Measurements from ENCODE around the gene TNRC6C. TPM values are rescaled to one million over a fixed set of nuclear protein-coding genes. Genes with fewer than 3 reads are reported as not detected.
A peak's percentile ranks its signal among the peaks of the same experiment; 100 is the strongest.

The TNRC6C gene
- total and polyA plus RNA-seq, 2 experiments from 2014 or later: 4.2 to 5.6 TPM

GRCh38 chr17:77952368-77952767, 6.1 kb upstream of the TNRC6C start:
- Histone ChIP-seq H3K79me2 (no peaks in the 10 kb centered on the region), H3K4me2 (no peak overlapping the region), H3K4me1 (ENCODE audit: insufficient read depth) (peaks cover 4% of the 10 kb centered on the region), H3K27me3 (peaks cover 24% of the 10 kb centered on the region), H2AFZ (no peak overlapping the region), H4K20me1 (ENCODE audit: insufficient read depth, poor library complexity, severe bottlenecking) (no peaks in the 10 kb centered on the region), H3K27ac (no peak overlapping the region), H3K36me3 (replicated peaks; ENCODE audit: insufficient read depth, low read depth) (no peaks in the 10 kb centered on the region), H3K4me3 (no peak overlapping the region), H3K9me3 (ENCODE audit: low read depth) (no peaks in the 10 kb centered on the region), H3K9me2 (replicated peaks; ENCODE audit: insufficient read depth) (no peaks in the 10 kb centered on the region)
- TF ChIP-seq EZH2phosphoT487 (IDR thresholded peaks at IDR 0.05; ENCODE audit: low read depth, severe bottlenecking, unreplicated experiment) (no peak), CTCF (IDR thresholded peaks at IDR 0.05; ENCODE audit: poor library complexity) (no peak), EZH2 (IDR thresholded peaks at IDR 0.05; ENCODE audit: borderline replicate concordance) (no peak)
- no peak for DNase-seq (ENCODE audit: low spot score)
- WGBS (ENCODE audit: low lambda C conversion rate, missing lambda C conversion rate): 86% methylated on average over 5 of the region's 5 CpGs

- TF ChIP-seq EZH2 (IDR thresholded peaks at IDR 0.05; ENCODE audit: borderline replicate concordance) (no peak), EZH2phosphoT487 (IDR thresholded peaks at IDR 0.05; ENCODE audit: low read depth, severe bottlenecking, unreplicated experiment) (no peak), CTCF (IDR thresholded peaks at IDR 0.05; ENCODE audit: poor library complexity) (no peak)
- Histone ChIP-seq H2AFZ (peak overlapping the region; percentile 72), H3K79me2 (peaks cover 31% of the 10 kb centered on the region), H4K20me1 (ENCODE audit: insufficient read depth, poor library complexity, severe bottlenecking) (peaks cover 29% of the 10 kb centered on the region), H3K4me1 (ENCODE audit: insufficient read depth) (peaks cover 13% of the 10 kb centered on the region), H3K4me2 (peak overlapping the region; percentile 96), H3K36me3 (replicated peaks; ENCODE audit: insufficient read depth, low read depth) (no peaks in the 10 kb centered on the region), H3K9me3 (ENCODE audit: low read depth) (no peaks in the 10 kb centered on the region), H3K4me3 (peak overlapping the region; percentile 79), H3K27ac (peak overlapping the region; percentile 45), H3K9me2 (replicated peaks; ENCODE audit: insufficient read depth) (no peaks in the 10 kb centered on the region), H3K27me3 (peaks cover 19% of the 10 kb centered on the region)
- WGBS (ENCODE audit: low lambda C conversion rate, missing lambda C conversion rate): 23% methylated on average over 24 of the region's 24 CpGs
- DNase-seq (ENCODE audit: low spot score): peak; percentile 20
Measured at GRCh38 chr17:77957235-77957856, 1.2 kb upstream of the TNRC6C start.

- WGBS (ENCODE audit: low lambda C conversion rate, missing lambda C conversion rate): 0% methylated on average over 8 of the region's 79 CpGs
- no peak overlapping the region for H2AFZ ChIP-seq
- H3K9me2 ChIP-seq (replicated peaks; ENCODE audit: insufficient read depth): no peaks in the 10 kb centered on the region
- H3K27me3 ChIP-seq: peaks cover 15% of the 10 kb centered on the region
- H3K4me1 ChIP-seq (ENCODE audit: insufficient read depth): peaks cover 13% of the 10 kb centered on the region
- TF ChIP-seq EZH2 (IDR thresholded peaks at IDR 0.05; ENCODE audit: borderline replicate concordance): no peak
- H3K9me3 ChIP-seq (ENCODE audit: low read depth): no peaks in the 10 kb centered on the region
- no peak overlapping the region for H3K4me2 ChIP-seq
- no peak overlapping the region for H3K27ac ChIP-seq
- H4K20me1 ChIP-seq (ENCODE audit: insufficient read depth, poor library complexity, severe bottlenecking): peaks cover 35% of the 10 kb centered on the region
- DNase-seq (ENCODE audit: low spot score): no peak
- H3K4me3 ChIP-seq: no peak overlapping the region
- no peaks in the 10 kb centered on the region for H3K36me3 ChIP-seq (replicated peaks; ENCODE audit: insufficient read depth, low read depth)
- peaks cover 44% of the 10 kb centered on the region for H3K79me2 ChIP-seq
Measured at GRCh38 chr17:77958716-77959125, 218 bp downstream of the TNRC6C start.

GRCh38 chr17:77959126-77959925, 823 bp downstream of the TNRC6C start:
- H3K9me2 ChIP-seq (replicated peaks; ENCODE audit: insufficient read depth): no peaks in the 10 kb centered on the region
- H3K27ac ChIP-seq: no peak overlapping the region
- 1% methylated on average over 83 of the region's 92 CpGs for WGBS (ENCODE audit: low lambda C conversion rate, missing lambda C conversion rate)
- H3K79me2 ChIP-seq: peaks cover 50% of the 10 kb centered on the region
- H3K4me2 ChIP-seq: peak overlapping the region; percentile 84
- H3K9me3 ChIP-seq (ENCODE audit: low read depth): no peaks in the 10 kb centered on the region
- no peaks in the 10 kb centered on the region for H3K36me3 ChIP-seq (replicated peaks; ENCODE audit: insufficient read depth, low read depth)
- no peak for TF ChIP-seq EZH2 (IDR thresholded peaks at IDR 0.05; ENCODE audit: borderline replicate concordance)
- TF ChIP-seq CTCF (IDR thresholded peaks at IDR 0.05; ENCODE audit: poor library complexity): no peak
- TF ChIP-seq EZH2phosphoT487 (IDR thresholded peaks at IDR 0.05; ENCODE audit: low read depth, severe bottlenecking, unreplicated experiment): no peak
- H4K20me1 ChIP-seq (ENCODE audit: insufficient read depth, poor library complexity, severe bottlenecking): peaks cover 41% of the 10 kb centered on the region
- DNase-seq (ENCODE audit: low spot score): peak; percentile 57
- peaks cover 13% of the 10 kb centered on the region for H3K4me1 ChIP-seq (ENCODE audit: insufficient read depth)
- H3K27me3 ChIP-seq: peaks cover 15% of the 10 kb centered on the region
- H2AFZ ChIP-seq: no peak overlapping the region
- H3K4me3 ChIP-seq: peak overlapping the region; percentile 22

Measured in hepatocyte (in vitro differentiated cells).